Omental fat pad (tissue), 4 donors: ENCODE measurements around the gene ADGRF3. TPM values are rescaled to one million over a fixed set of nuclear protein-coding genes. Genes with fewer than 3 reads are reported as not detected.
"Not testable (repeated sequence)": the region's sequence is repeated elsewhere in the genome, so short reads cannot be mapped to it uniquely, and the experiment has no call there.

ENCODE experiments used
- ATAC-seq: fragments of 150-250 bp; one replicate; pipeline ENCODE4 v1.9.1; 2016; ENCODE audit warnings: mild to moderate bottlenecking, moderate library complexity; ENCODE audit not compliant: low FRiP score
- DNase-seq: peaks from one replicate; pipeline ENCODE4 v3.0.0-alpha.2; 2019; ENCODE audit warnings: low spot score
- total RNA-seq, 4 donors: library from RNA; depleted of rRNA; stranded (reverse); fragments of >200 nt; gene quantifications; one replicate each; pipeline ENCODE4 v1.1.0, GENCODE V29; 2016
- TF ChIP-seq, protein P1 (sequence below), 3 donors: fragments of 450-650 bp; IDR thresholded peaks; one replicate each; pipeline ENCODE4 v1.5.1; 2016 to 2017; ENCODE audit warnings: antibody characterized with exemption in 3 of 3, mild to moderate bottlenecking in 3 of 3, moderate library complexity in 2 of 3

The ADGRF3 gene
- total RNA-seq, 4 donors from 2014 or later = 0.09 TPM; not detected in 3

DNA sequence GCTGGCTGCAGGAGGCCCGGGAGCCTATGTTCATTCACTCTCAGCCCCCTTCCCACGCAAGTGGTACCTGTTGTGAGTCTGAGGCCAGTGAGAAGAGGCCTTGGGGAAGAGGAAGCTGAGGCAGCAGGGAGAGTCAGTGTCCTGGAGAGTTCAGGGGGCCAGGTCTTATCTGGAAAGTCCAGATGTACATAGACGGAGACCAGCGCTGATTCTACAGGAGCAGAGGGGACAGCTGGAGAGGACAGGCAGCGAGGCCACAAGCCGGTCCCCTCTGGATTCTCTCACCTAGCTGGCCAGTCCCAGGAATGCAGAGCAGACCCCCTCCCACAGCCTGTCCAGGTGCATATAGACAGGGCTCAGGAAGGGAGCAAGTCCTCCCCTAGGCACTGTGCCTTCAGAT, 29.7 kb downstream of the ADGRF3 start:
- DNase-seq = no peak
- TF ChIP-seq, protein P1, sequence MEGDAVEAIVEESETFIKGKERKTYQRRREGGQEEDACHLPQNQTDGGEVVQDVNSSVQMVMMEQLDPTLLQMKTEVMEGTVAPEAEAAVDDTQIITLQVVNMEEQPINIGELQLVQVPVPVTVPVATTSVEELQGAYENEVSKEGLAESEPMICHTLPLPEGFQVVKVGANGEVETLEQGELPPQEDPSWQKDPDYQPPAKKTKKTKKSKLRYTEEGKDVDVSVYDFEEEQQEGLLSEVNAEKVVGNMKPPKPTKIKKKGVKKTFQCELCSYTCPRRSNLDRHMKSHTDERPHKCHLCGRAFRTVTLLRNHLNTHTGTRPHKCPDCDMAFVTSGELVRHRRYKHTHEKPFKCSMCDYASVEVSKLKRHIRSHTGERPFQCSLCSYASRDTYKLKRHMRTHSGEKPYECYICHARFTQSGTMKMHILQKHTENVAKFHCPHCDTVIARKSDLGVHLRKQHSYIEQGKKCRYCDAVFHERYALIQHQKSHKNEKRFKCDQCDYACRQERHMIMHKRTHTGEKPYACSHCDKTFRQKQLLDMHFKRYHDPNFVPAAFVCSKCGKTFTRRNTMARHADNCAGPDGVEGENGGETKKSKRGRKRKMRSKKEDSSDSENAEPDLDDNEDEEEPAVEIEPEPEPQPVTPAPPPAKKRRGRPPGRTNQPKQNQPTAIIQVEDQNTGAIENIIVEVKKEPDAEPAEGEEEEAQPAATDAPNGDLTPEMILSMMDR (IDR thresholded peaks at IDR 0.05) = no peak
- no peak for ATAC-seq

DNA sequence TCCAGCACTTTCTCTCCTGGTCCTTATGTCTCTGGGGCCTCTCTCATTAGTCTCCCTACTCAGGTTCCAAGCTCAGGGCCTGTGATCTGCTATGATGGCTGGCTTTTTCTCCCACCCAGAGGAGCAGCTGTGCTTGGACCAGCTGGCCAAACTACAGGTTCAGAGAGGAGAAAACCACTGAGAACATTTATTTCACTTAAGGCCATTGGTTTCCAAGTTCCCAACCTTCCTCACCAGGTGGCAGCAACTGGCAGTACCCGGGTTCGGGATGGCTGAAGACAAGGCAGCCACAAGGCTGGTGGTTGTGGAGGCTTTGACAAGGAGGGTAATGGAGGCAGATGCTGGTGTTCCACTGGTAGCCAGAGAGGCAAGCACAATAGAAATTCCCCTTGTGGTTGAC, 30.5 kb downstream of the ADGRF3 start:
- ATAC-seq (no peak), DNase-seq (no peak)
- TF ChIP-seq, protein P1 (IDR thresholded peaks at IDR 0.05) = no peak

DNA sequence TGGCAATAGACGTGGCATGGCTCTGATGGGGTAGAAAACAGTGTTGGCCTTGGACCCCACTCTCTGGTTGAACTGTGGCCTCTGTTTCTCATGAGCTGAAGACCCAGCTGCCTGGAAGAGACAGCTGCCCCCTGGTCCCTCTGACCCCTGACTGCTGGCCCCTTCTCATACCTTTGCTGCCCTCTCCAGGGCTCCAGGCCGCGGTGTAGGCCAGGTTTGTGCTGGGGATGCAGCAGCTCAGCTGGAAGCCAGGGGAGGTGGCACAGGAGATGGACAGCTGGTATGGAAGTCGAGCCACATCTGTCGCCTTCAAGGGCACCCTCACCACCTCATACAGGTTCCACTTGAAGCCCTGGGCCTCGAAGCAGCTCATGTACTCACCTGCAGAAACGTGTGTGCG, 32.3 kb downstream of the ADGRF3 start:
- TF ChIP-seq, protein P1 (IDR thresholded peaks at IDR 0.05) = no peak
- DNase-seq = no peak
- ATAC-seq = no peak

DNA sequence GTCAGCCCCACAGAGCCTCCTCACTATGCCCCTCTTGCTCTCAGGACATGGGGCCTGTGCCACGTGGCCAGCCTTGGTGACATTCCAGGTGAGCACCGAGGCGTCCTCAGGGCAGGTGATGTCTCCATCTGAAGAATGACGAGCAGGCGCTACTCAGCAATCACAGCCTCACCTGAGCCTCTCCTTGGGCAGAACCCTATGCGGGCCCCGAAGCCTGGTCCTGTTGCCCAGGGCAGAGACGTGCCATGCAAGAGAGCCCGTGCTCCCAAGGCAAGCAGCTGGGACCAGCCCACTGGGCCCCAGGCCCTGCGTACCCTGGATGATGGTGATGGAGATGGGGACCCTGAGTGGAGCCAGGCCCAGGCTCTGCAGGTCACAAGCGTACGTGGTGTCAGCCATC, 33.1 kb downstream of the ADGRF3 start:
- ATAC-seq = no peak
- DNase-seq = no peak
- TF ChIP-seq, protein P1 (IDR thresholded peaks at IDR 0.05) = no peak

DNA sequence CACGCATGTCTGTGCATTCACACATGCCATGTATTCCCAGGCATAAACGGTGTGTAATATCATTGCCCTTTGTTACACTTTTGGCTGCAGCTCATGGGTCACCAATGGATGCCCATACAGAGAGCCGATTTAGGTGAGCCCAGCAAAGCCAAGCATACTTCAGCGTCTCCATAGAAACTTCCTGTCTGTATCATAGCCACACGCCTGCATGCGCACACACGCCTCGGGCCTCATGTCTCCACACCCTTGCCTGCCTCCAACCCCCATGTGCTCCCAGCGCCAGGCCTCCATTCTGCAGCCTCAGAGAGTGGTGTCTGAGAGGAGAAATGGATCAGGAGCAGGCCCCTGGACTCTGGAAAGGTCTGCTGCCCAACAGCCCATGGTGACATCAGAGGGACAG, 34.1 kb downstream of the ADGRF3 start:
- DNase-seq (no peak), ATAC-seq (no peak)
- TF ChIP-seq, protein P1 (IDR thresholded peaks at IDR 0.05) = no peak

DNA sequence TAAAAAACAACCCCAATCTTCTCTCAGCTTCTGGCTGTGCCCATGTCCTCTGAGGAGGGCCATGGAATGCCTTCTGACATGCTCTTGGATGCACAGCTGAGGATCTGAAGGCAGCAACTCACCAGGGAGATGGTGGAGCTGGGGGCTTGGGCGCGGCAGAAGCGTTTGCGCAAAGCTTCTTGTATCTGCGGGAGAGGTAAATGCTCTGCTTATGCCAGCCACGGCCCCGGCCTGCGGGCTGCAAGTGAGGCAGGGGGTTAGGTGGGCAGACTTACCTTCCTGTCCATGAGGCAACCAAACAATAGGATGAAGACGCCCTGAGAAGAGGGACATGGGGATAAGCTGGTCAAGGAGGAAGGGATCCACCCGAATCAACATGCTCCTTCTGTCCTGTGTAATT, 36.7 kb downstream of the ADGRF3 start:
- DNase-seq (no peak), ATAC-seq (no peak)
- TF ChIP-seq, protein P1 (IDR thresholded peaks at IDR 0.05) = no peak

DNA sequence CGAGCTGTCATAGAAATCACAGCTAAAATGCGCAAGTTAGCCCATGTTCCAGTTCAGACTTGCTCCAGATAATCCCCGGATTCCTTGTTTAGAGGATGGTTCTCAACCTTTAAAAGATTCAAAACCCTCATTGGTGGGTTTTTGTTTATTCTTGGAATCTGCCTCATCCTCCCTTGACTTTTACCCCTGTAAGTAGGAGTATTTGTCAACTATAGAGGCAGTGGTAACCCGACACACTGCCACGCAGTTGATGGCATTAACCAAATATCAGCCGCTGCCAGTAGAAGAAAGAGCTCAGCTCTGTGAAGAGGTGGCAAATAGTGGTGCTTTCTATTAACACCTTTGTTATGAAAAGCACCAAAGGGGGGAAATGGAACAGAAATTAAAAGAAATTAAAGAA, 41.0 kb downstream of the ADGRF3 start:
- TF ChIP-seq, protein P1 (IDR thresholded peaks at IDR 0.05) = no peak
- ATAC-seq (no peak), DNase-seq (no peak)

DNA sequence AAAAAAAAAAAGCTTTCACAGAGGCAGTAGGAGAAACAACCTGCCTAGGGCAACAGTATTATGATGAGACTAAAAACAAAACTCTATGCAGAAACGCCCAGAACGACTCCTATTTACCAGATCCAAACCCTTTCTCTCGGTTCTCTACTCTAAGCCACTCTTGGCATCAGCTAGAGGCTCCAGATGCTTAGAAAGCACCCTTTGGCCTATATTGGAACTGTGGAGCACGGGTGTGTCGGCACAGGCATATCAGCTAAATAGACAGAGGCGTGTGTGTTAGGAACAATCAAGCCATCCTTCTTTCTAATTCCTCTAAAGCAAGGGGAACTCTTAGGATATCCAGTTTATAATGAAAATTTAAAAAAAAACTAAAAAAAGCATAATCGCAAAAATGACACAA, 41.5 kb downstream of the ADGRF3 start:
- not testable (repeated sequence) for DNase-seq, ATAC-seq
